Naive B cell (primary cell): ENCODE measurements around the gene THAP9. TPM values are rescaled to one million over a fixed set of nuclear protein-coding genes. Genes with fewer than 3 reads are reported as not detected.
"Not testable (repeated sequence)": the region's sequence is repeated elsewhere in the genome, so short reads cannot be mapped to it uniquely, and the experiment has no call there.

ENCODE experiments used
- ATAC-seq, 2 donors: fragments of 150-1000 bp; cut with Tn5 transposase; 2 replicates each; pipeline ENCODE4 v1.10.0; 2021; ENCODE audit warnings: low read depth in 2 of 2, mild to moderate bottlenecking in 2 of 2, moderate library complexity in 2 of 2
- DNase-seq: peaks from one replicate; pipeline ENCODE4 v3.0.0; 2022
- H3K27ac Mint-ChIP-seq, 6 donors: one replicate each; pipeline ENCODE4 v1.8.0; 2020 to 2022; ENCODE audit warnings: mild to moderate bottlenecking in 6 of 6, mixed read lengths in 6 of 6, moderate library complexity in 5 of 6, inconsistent platforms in 2 of 6
- H3K27me3 Mint-ChIP-seq, 3 donors: one replicate each; pipeline ENCODE4 v1.8.0; 2021 to 2022; ENCODE audit warnings: mixed read lengths in 3 of 3, mild to moderate bottlenecking in 1 of 3
- H3K36me3 Mint-ChIP-seq, 2 donors: one replicate each; pipeline ENCODE4 v1.8.0; 2020 to 2022; ENCODE audit warnings: mixed read lengths in 2 of 2, inconsistent platforms in 1 of 2, mild to moderate bottlenecking in 1 of 2
- H3K4me1 Mint-ChIP-seq, 3 donors: one replicate each; pipeline ENCODE4 v1.8.0; 2020 to 2022; ENCODE audit warnings: mixed read lengths in 3 of 3, inconsistent platforms in 1 of 3, mild to moderate bottlenecking in 1 of 3, moderate library complexity in 1 of 3
- H3K4me3 Mint-ChIP-seq, 8 donors: one replicate each; pipeline ENCODE4 v1.8.0; 2020 to 2022; ENCODE audit warnings: mild to moderate bottlenecking in 8 of 8, mixed read lengths in 8 of 8, moderate library complexity in 8 of 8, inconsistent platforms in 2 of 8
- H3K9me3 Mint-ChIP-seq, 7 donors: one replicate each; pipeline ENCODE4 v1.8.0; 2020 to 2022; ENCODE audit warnings: mixed read lengths in 7 of 7, mild to moderate bottlenecking in 5 of 7, inconsistent platforms in 2 of 7, moderate library complexity in 1 of 7
- polyA plus RNA-seq, 6 donors: library from polyadenylated mRNA; unstranded; fragments of 300-500 nt; fragmentation: Illumina TruSeq; gene quantifications; one replicate each; pipeline ENCODE4 v1.2.3, GENCODE V29; 2021; ENCODE audit warnings: low read depth in 6 of 6

The THAP9 gene
- polyA plus RNA-seq, 6 donors from 2014 or later = 0.52 to 6.3 (median 3.1) TPM

DNA sequence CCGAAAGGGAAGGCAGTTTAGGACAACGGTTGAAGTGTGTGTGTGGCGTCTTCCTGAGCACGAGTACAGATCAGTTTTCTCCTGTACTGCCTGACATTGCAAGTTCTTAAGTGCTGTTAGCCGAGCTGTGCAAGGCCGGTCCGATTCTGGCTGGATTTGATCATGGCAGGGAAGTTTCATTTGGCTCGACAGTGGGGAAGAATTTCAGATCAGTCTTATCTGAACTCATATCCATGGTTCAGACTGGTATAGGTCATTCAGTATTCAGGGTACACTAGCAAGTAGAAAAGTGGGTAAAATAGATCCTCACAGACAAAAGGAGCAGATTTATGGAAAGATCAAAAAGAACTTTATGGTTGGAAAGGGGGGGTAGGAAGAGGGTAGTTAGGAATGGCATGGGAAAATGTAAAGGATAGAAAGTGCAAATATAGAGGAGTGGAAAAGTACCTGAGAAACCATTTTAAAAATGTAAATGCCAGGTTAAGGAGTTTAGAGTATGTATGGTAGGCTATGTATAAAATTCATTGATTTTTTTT, 716 bp downstream of the THAP9 start:
- no peak overlapping the region for H3K27ac Mint-ChIP-seq
- H3K27me3 Mint-ChIP-seq = no peaks in the 10 kb centered on the region
- no peaks in the 10 kb centered on the region for H3K9me3 Mint-ChIP-seq
- ATAC-seq (no peak), DNase-seq (no peak)
- peaks cover 0 to 7% of the 10 kb centered on the region in 2 donors for H3K36me3 Mint-ChIP-seq
- peaks cover 2 to 18% (median 6%) of the 10 kb centered on the region in 3 donors for H3K4me1 Mint-ChIP-seq
- no peak overlapping the region for H3K4me3 Mint-ChIP-seq

GRCh38 chr4:82903737-82904136, 3.2 kb downstream of the THAP9 start:
- no peaks in the 10 kb centered on the region for H3K27me3 Mint-ChIP-seq
- DNase-seq (no peak), ATAC-seq (no peak)
- H3K36me3 Mint-ChIP-seq = no peaks in the 10 kb centered on the region
- H3K9me3 Mint-ChIP-seq = no peaks in the 10 kb centered on the region
- peaks cover 0 to 7% (median 6%) of the 10 kb centered on the region in 3 donors for H3K4me1 Mint-ChIP-seq
- no peak overlapping the region for H3K4me3 Mint-ChIP-seq
- H3K27ac Mint-ChIP-seq = peak overlapping the region in 1 of 6 donors; percentile 65

- peak overlapping the region in 1 of 8 donors; percentile 5 for H3K4me3 Mint-ChIP-seq
- H3K36me3 Mint-ChIP-seq = no peaks in the 10 kb centered on the region
- peak overlapping the region in 3 of 6 donors; percentile 8 to 61 (median 38) for H3K27ac Mint-ChIP-seq
- no peak for DNase-seq
- peaks cover 0 to 6% (median 3%) of the 10 kb centered on the region in 3 donors for H3K4me1 Mint-ChIP-seq
- no peaks in the 10 kb centered on the region for H3K27me3 Mint-ChIP-seq
- no peak for ATAC-seq
- H3K9me3 Mint-ChIP-seq = no peaks in the 10 kb centered on the region
Observed at GRCh38 chr4:82905205-82905604, 4.7 kb downstream of the THAP9 start.

DNA sequence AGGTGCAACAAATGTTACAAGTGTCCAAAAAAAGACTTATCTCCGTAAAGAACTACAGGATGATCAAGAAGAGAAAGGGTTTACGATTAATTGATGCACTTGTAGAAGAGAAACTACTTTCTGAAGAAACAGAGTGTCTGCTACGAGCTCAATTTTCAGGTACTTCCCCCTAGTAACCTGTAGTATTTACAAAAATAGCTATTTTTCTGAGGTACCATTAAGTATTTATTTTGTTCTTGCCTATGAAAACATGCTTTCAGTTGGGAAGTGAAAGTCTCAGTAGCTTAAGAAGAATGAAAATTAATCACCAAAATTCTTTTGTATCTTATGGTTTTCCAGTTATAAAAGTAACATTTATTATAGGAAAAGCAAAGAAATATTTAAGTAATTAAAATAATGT, 5.9 kb downstream of the THAP9 start:
- no peak overlapping the region for H3K4me3 Mint-ChIP-seq
- no peak overlapping the region for H3K27ac Mint-ChIP-seq
- DNase-seq (no peak), ATAC-seq (no peak)
- no peaks in the 10 kb centered on the region for H3K9me3 Mint-ChIP-seq
- no peaks in the 10 kb centered on the region for H3K27me3 Mint-ChIP-seq
- peaks cover 0 to 6% (median 3%) of the 10 kb centered on the region in 3 donors for H3K4me1 Mint-ChIP-seq
- H3K36me3 Mint-ChIP-seq = peaks cover 7 to 9% of the 10 kb centered on the region in 2 donors

- ATAC-seq (no peak), DNase-seq (no peak)
- no peak overlapping the region for H3K27ac Mint-ChIP-seq
- H3K9me3 Mint-ChIP-seq = no peaks in the 10 kb centered on the region
- no peaks in the 10 kb centered on the region for H3K27me3 Mint-ChIP-seq
- peaks cover 0 to 6% (median 3%) of the 10 kb centered on the region in 3 donors for H3K4me1 Mint-ChIP-seq
- H3K4me3 Mint-ChIP-seq = no peak overlapping the region
- H3K36me3 Mint-ChIP-seq = peaks cover 7 to 9% of the 10 kb centered on the region in 2 donors
Observed at GRCh38 chr4:82909326-82909725, 8.8 kb downstream of the THAP9 start.

- no peak overlapping the region for H3K4me3 Mint-ChIP-seq
- peaks cover 7 to 17% of the 10 kb centered on the region in 2 donors for H3K36me3 Mint-ChIP-seq
- H3K27ac Mint-ChIP-seq = no peak overlapping the region
- no peaks in the 10 kb centered on the region for H3K4me1 Mint-ChIP-seq
- DNase-seq (no peak), ATAC-seq (no peak)
- peaks cover 0 to 2% (median 0%) of the 10 kb centered on the region in 7 donors for H3K9me3 Mint-ChIP-seq
- H3K27me3 Mint-ChIP-seq = no peaks in the 10 kb centered on the region
Observed at GRCh38 chr4:82913305-82913704, 12.8 kb downstream of the THAP9 start.

DNA sequence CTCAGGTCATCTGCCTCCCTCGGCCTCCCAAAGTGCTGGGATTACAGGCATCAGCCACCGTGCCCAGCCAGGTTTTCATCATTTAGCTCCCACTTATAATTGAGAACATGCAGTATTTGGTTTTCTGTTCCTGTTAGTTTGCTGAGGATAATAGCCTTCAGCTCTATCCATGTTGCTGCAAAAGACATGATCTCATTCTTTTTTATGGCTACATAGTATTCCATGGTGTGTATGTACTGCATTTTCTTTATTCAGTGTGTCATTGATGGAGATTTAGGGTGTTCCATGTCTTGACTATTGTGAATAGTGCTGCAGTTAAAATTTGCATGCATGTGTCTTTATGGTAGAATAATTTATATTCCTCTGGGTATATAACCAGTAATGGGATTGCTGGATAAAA, 13.4 kb downstream of the THAP9 start:
- peaks cover 7 to 17% of the 10 kb centered on the region in 2 donors for H3K36me3 Mint-ChIP-seq
- not testable (repeated sequence) for H3K27ac Mint-ChIP-seq, DNase-seq, ATAC-seq, H3K4me1 Mint-ChIP-seq, H3K4me3 Mint-ChIP-seq, H3K27me3 Mint-ChIP-seq, H3K9me3 Mint-ChIP-seq

DNA sequence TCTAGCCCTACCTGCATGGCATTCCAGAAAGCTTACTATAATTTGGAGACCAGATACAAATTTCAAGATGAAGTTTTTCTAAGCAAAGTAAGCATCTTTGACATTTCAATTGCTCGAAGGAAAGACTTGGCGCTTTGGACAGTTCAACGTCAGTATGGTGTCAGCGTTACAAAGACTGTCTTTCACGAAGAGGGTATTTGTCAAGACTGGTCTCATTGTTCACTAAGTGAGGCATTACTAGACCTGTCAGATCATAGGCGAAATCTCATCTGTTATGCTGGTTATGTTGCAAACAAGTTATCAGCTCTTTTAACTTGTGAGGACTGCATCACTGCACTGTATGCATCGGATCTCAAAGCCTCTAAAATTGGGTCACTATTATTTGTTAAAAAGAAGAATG, 17.6 kb downstream of the THAP9 start:
- peaks cover 0 to 2% (median 0%) of the 10 kb centered on the region in 7 donors for H3K9me3 Mint-ChIP-seq
- H3K4me3 Mint-ChIP-seq = no peak overlapping the region
- H3K4me1 Mint-ChIP-seq = no peaks in the 10 kb centered on the region
- H3K36me3 Mint-ChIP-seq = peaks cover 0 to 8% of the 10 kb centered on the region in 2 donors
- no peaks in the 10 kb centered on the region for H3K27me3 Mint-ChIP-seq
- no peak overlapping the region for H3K27ac Mint-ChIP-seq
- ATAC-seq (no peak), DNase-seq (no peak)

DNA sequence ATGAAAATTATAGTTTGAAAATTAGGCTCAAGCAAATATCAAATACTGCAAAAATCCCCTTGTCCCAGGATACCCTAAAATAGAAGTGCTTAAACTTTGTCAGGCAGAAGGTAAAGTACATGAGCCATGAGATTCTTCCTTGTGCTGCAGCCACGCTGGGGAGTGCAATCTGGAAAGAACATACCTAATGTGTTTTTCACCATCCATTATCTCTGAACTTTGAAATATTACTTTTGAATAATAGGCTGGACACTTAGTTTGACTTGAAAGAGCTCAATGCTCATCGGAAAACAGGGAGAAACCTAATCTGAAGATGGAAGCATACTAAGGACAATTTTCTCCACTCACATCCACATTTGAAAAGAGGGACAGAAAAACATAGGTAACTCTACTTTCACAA, 18.9 kb downstream of the THAP9 start:
- DNase-seq = no peak
- ATAC-seq = no peak
- H3K4me1 Mint-ChIP-seq = no peaks in the 10 kb centered on the region
- H3K27me3 Mint-ChIP-seq = no peaks in the 10 kb centered on the region
- peaks cover 0 to 8% of the 10 kb centered on the region in 2 donors for H3K36me3 Mint-ChIP-seq
- H3K4me3 Mint-ChIP-seq = no peak overlapping the region
- H3K9me3 Mint-ChIP-seq = peaks cover 0 to 2% (median 0%) of the 10 kb centered on the region in 7 donors
- H3K27ac Mint-ChIP-seq = peak overlapping the region in 2 of 6 donors; percentile 39 to 72

- no peaks in the 10 kb centered on the region for H3K27me3 Mint-ChIP-seq
- no peaks in the 10 kb centered on the region for H3K9me3 Mint-ChIP-seq
- peaks cover 0 to 8% of the 10 kb centered on the region in 2 donors for H3K36me3 Mint-ChIP-seq
- no peak overlapping the region for H3K4me3 Mint-ChIP-seq
- no peak for ATAC-seq
- H3K27ac Mint-ChIP-seq = peak overlapping the region in 1 of 6 donors; percentile 1
- no peak for DNase-seq
- no peaks in the 10 kb centered on the region for H3K4me1 Mint-ChIP-seq
Observed at GRCh38 chr4:82921795-82922194, 21.3 kb downstream of the THAP9 start.

- Mint-ChIP-seq H3K9me3 (no peaks in the 10 kb centered on the region), H3K27ac (peak overlapping the region in 2 of 6 donors; percentile 11 to 31), H3K36me3 (peaks cover 7 to 18% of the 10 kb centered on the region in 2 donors), H3K4me3 (no peak overlapping the region), H3K4me1 (no peaks in the 10 kb centered on the region), H3K27me3 (no peaks in the 10 kb centered on the region)
- DNase-seq (no peak), ATAC-seq (no peak)
Observed at GRCh38 chr4:82930848-82931755, 30.6 kb downstream of the THAP9 start.

DNA sequence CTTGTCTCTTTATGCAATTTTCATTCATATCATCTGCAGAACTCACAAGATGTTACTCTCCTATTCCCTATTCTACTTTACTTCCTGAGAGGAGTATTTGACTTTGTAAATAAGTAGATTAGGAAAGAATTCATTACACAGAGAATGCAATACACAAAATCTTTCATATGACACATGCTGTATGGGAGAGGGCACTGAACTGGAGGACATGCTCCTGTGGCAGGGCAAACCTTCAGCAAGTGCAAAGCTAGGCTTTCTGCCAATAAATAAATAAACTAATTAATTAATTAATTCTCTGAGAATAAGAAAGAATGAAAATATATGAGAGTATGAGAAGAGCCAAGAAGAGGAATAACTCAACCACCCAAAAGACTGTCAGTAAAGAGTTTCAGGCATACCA, 33.9 kb downstream of the THAP9 start:
- peaks cover 15 to 21% of the 10 kb centered on the region in 2 donors for H3K36me3 Mint-ChIP-seq
- DNase-seq (no peak), ATAC-seq (no peak)
- no peaks in the 10 kb centered on the region for H3K9me3 Mint-ChIP-seq
- no peaks in the 10 kb centered on the region for H3K4me1 Mint-ChIP-seq
- no peaks in the 10 kb centered on the region for H3K27me3 Mint-ChIP-seq
- no peak overlapping the region for H3K27ac Mint-ChIP-seq
- H3K4me3 Mint-ChIP-seq = no peak overlapping the region

DNA sequence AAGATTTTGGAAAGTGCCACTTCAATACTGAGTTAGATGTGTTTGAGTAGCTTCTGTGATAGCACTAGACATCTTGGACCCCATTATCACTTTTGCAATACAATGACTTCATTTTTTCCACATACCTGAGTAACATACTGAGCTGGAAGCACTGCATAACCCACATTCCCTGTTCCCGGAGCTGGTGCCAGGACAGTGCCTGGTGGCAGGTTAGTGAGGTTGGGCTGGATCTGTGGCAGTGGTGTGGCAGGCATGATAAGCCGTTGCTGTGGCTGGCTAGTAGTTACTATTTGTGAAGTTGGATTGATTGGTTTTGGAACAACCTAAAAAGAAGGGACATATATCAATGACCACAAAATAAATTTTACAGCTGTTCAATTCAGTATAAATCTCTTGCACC, 38.9 kb downstream of the THAP9 start:
- peaks cover 0 to 4% (median 0%) of the 10 kb centered on the region in 3 donors for H3K4me1 Mint-ChIP-seq
- H3K36me3 Mint-ChIP-seq = peaks cover 30 to 34% of the 10 kb centered on the region in 2 donors
- H3K4me3 Mint-ChIP-seq = no peak overlapping the region
- H3K9me3 Mint-ChIP-seq = no peaks in the 10 kb centered on the region
- H3K27ac Mint-ChIP-seq = no peak overlapping the region
- no peak for DNase-seq
- ATAC-seq = no peak
- no peaks in the 10 kb centered on the region for H3K27me3 Mint-ChIP-seq

GRCh38 chr4:82947498-82947897, 47.0 kb downstream of the THAP9 start:
- DNase-seq (no peak), ATAC-seq (no peak)
- no peaks in the 10 kb centered on the region for H3K9me3 Mint-ChIP-seq
- no peak overlapping the region for H3K4me3 Mint-ChIP-seq
- H3K4me1 Mint-ChIP-seq = peaks cover 0 to 4% (median 0%) of the 10 kb centered on the region in 3 donors
- no peak overlapping the region for H3K27ac Mint-ChIP-seq
- H3K36me3 Mint-ChIP-seq = peaks cover 4 to 8% of the 10 kb centered on the region in 2 donors
- no peaks in the 10 kb centered on the region for H3K27me3 Mint-ChIP-seq
